ENCODE measurements around the gene ATRAID. TPM values are rescaled to one million over a fixed set of nuclear protein-coding genes. Genes with fewer than 3 reads are reported as not detected.

The ATRAID gene
- total and polyA plus RNA-seq, 2 of the 8 experiments (the other 6 are each of a cell fraction or from before 2014, with no cell fraction given): 109 to 280 TPM

- H2AK5ac ChIP-seq (ENCODE audit: low read depth, low read length): no peak overlapping the region
- no peak overlapping the region for H2BK20ac ChIP-seq (ENCODE audit: low read length)
- CTCF ChIA-PET (ENCODE audit: partially characterized antibody): interaction anchor here (0.6 to 3.4 kb wide), 7 partner anchors 10 to 84 kb away, joined by 3 to 19 read pairs (median 3); no protein-coding TSS in a partner anchor
These were observed 33.3 kb downstream of the ATRAID start for GRCh38 chr2:27245116-27245515.

More at GRCh38 chr2:27245116-27245515, 33.3 kb downstream of the ATRAID start:
- no peaks in the 10 kb centered on the region; a peak in 1 of 7 replicates for H3K4me1 ChIP-seq (replicated peaks in 1 of 4; ENCODE audit: control insufficient read depth in 3 of 4, insufficient read depth in 4 of 4, low read length in 3 of 4)
- H2BK12ac ChIP-seq (ENCODE audit: low read depth, low read length): no peak overlapping the region
- H3K79me1 ChIP-seq (ENCODE audit: low read depth, low read length): no peaks in the 10 kb centered on the region
- no peak overlapping the region for H3K4ac ChIP-seq (replicated peaks; ENCODE audit: insufficient read length, low read depth, low read length)
- H4K91ac ChIP-seq (replicated peaks; ENCODE audit: insufficient read length, low read length): no peak overlapping the region
- no peaks in the 10 kb centered on the region for H3K9me3 ChIP-seq (ENCODE audit: insufficient read depth in 2 of 2, low read depth in 1 of 2, low read length in 1 of 2)
- no peak overlapping the region for H3K14ac ChIP-seq (ENCODE audit: insufficient read length)
- no peaks in the 10 kb centered on the region for H3K23me2 ChIP-seq (ENCODE audit: low read depth, low read length)
- H4K20me1 ChIP-seq (replicated peaks in 1 of 2; ENCODE audit: control insufficient read depth in 1 of 2, insufficient read depth in 2 of 2, low read length in 2 of 2): peaks cover 4 to 7% of the 10 kb centered on the region in 2 experiments
- no peak overlapping the region for H3K4me3 ChIP-seq (ENCODE audit: extremely low read depth in 1 of 4, insufficient read depth in 2 of 4, low read depth in 3 of 4, low read length in 4 of 4)
- WGBS, 2 experiments (ENCODE audit: extremely low coverage in 1 of 2, insufficient coverage in 1 of 2, insufficient read length in 1 of 2, insufficient replicate concordance in 2 of 2, low coverage in 1 of 2, low lambda C conversion rate in 2 of 2, missing lambda C conversion rate in 1 of 2): 97% methylated on average over 10 of the region's 10 CpGs; no CpG with 5 or more reads in 1 of the 2 experiments
- H4K5ac ChIP-seq (ENCODE audit: insufficient read length, low read depth, low read length): no peak overlapping the region
- POLR2A ChIA-PET (ENCODE audit: partially characterized antibody): interaction anchor here (0.6 to 32.6 kb wide), 8 partner anchors 12 to 112 kb away, joined by 3 to 835 read pairs (median 8); partner anchors contain the start of genes CAD, DNAJC5G, GTF3C2 and TRIM54
- H3K23ac ChIP-seq (ENCODE audit: insufficient read length): no peak overlapping the region
- peaks cover 31 to 46% (median 45%) of the 10 kb centered on the region in 4 experiments for H3K36me3 ChIP-seq (ENCODE audit: control insufficient read depth in 2 of 4, insufficient read depth in 4 of 4, low read length in 3 of 4)
- no peaks in the 10 kb centered on the region for H3K79me2 ChIP-seq (ENCODE audit: control insufficient read depth in 1 of 2, insufficient read depth in 2 of 2, low read length in 2 of 2)
- FAIRE-seq (no peak), DNase-seq (ENCODE audit: low read depth in 1 of 2, low spot score in 2 of 2) (no peak)
- 0 out of 7 replicates have a peak, but pooled peaks cover 0 to 2% (median 0%) of the 10 kb centered on the region in 4 experiments for H3K27me3 ChIP-seq (replicated peaks in 1 of 4; ENCODE audit: control insufficient read depth in 3 of 4, extremely low read depth in 1 of 4, insufficient read depth in 3 of 4, low read length in 3 of 4)
- TF ChIP-seq CHD2 (IDR thresholded peaks at IDR 0.05; ENCODE audit: low read length) (no peak), POLR2AphosphoS5 (IDR thresholded peaks at IDR 0.05; ENCODE audit: low read depth, low read length) (peak; percentile 55; the same call in 1 of the 2 replicates)
- H3K4me2 ChIP-seq (ENCODE audit: insufficient read depth in 1 of 2, low read depth in 2 of 2, low read length in 2 of 2): no peak overlapping the region
- no peak overlapping the region for H2BK15ac ChIP-seq (ENCODE audit: low read length)
- H2BK5ac ChIP-seq (ENCODE audit: low read depth, low read length): no peak overlapping the region
- H3K27ac ChIP-seq (ENCODE audit: low read depth, low read length): no peak overlapping the region
- no peak overlapping the region for H2BK120ac ChIP-seq (replicated peaks; ENCODE audit: low read depth, low read length)
- H3K56ac ChIP-seq (replicated peaks; ENCODE audit: insufficient read length, low read depth, low read length): no peak overlapping the region
- H2AFZ ChIP-seq (ENCODE audit: low read length): no peak overlapping the region
- H3K9ac ChIP-seq (replicated peaks in 1 of 4; ENCODE audit: extremely low read depth in 1 of 4, low read depth in 3 of 4, low read length in 3 of 4): no peak overlapping the region
- H4K8ac ChIP-seq (ENCODE audit: extremely low read depth, insufficient read depth, low read length): no peak overlapping the region
- H3K18ac ChIP-seq (ENCODE audit: extremely low read depth, low read length): no peak overlapping the region

Measured in H1 (cell line).